ENCODE results near the gene URGCP. TPM values are rescaled to one million over a fixed set of nuclear protein-coding genes. Genes with fewer than 3 reads are reported as not detected.

URGCP gene
- total and polyA plus RNA-seq, 2 of the 4 experiments (the other 2 are of a cell fraction): 22.0 to 25.5 TPM

- Histone ChIP-seq H3K27me3 (ENCODE audit: control insufficient read depth, insufficient read depth, low read length) (no peaks in the 10 kb centered on the region), H3K18ac (ENCODE audit: low read depth, low read length) (peak overlapping the region; percentile 100), H3K9me1 (ENCODE audit: insufficient read depth, low read length) (peaks cover 42% of the 10 kb centered on the region), H2BK5ac (ENCODE audit: low read depth, low read length, poor library complexity, severe bottlenecking) (peak overlapping the region; percentile 93), H2BK20ac (ENCODE audit: low read depth, low read length) (peak overlapping the region; percentile 100), H3K4me2 (ENCODE audit: low read depth, low read length) (peak overlapping the region; percentile 76), H3K9me3 (ENCODE audit: control insufficient read depth, insufficient read depth, low read length) (no peaks in the 10 kb centered on the region), H2BK120ac (ENCODE audit: low read depth, low read length) (peak overlapping the region; percentile 99), H3K9ac (ENCODE audit: low read depth, low read length) (peak overlapping the region; percentile 74), H2BK15ac (ENCODE audit: low read depth, low read length) (peak overlapping the region; percentile 100; the same call in 2 of the 3 replicates), H3K4ac (ENCODE audit: low read depth, low read length) (peak overlapping the region; percentile 100), H3K36me3 (ENCODE audit: control insufficient read depth, insufficient read depth, low read length) (peaks cover 15% of the 10 kb centered on the region), H3K56ac (ENCODE audit: extremely low read depth, insufficient read depth, low read length) (peak overlapping the region; percentile 91), H3K27ac (ENCODE audit: insufficient read depth, low read length) (peak overlapping the region; percentile 84), H4K91ac (ENCODE audit: insufficient read depth, low read depth, low read length) (peak overlapping the region; percentile 98), H2AK9ac (replicated peaks; ENCODE audit: low read depth, low read length, poor library complexity) (peak overlapping the region; percentile 95), H2AK5ac (ENCODE audit: low read depth, low read length) (peak overlapping the region; percentile 53; the same call in 1 of the 2 replicates), H4K8ac (ENCODE audit: low read depth in 2 of 2, low read length in 2 of 2) (peak overlapping the region; percentile 86 to 91), H4K5ac (ENCODE audit: low read depth, low read length) (peak overlapping the region; percentile 71), H3K23ac (ENCODE audit: low read depth, low read length) (peak overlapping the region; percentile 99), H3K4me1 (ENCODE audit: control insufficient read depth, insufficient read depth, low read length) (peaks cover 25% of the 10 kb centered on the region), H4K20me1 (ENCODE audit: insufficient read depth, low read length) (no peaks in the 10 kb centered on the region), H3K4me3 (ENCODE audit: insufficient read depth, low read depth, low read length) (peak overlapping the region; percentile 93), H2AFZ (replicated peaks; ENCODE audit: low read length, poor library complexity) (peak overlapping the region; percentile 99), H3K14ac (replicated peaks; ENCODE audit: low read depth, low read length) (peak overlapping the region; percentile 100), H3K79me1 (ENCODE audit: low read depth in 1 of 2, low read length in 2 of 2) (peaks cover 25 to 61% of the 10 kb centered on the region in 2 experiments)
- whole genome bisulfite sequencing, 2 experiments (ENCODE audit: extremely low coverage in 2 of 2, insufficient read length in 1 of 2): 7% methylated on average over 7 of the region's 13 CpGs; no CpG with 5 or more reads in 1 of the 2 experiments
- dilution Hi-C loops (cut with HindIII; ENCODE audit: low sequenced_read_pairs, unreplicated experiment): no loop called here
- no TSS peak for BruUV-seq (replicated peaks)
- ChIA-PET CTCF (no interaction called here), POLR2A (ENCODE audit: unreplicated experiment) (interaction anchor here (0.6 to 0.9 kb wide), 2 partner anchors 10 to 22 kb away, joined by 3 to 5 read pairs; no protein-coding TSS in a partner anchor)
- in situ Hi-C loops (cut with MboI; ENCODE audit: low sequenced_read_pairs): no loop called here
- intact Hi-C loops (cut with micrococcal nuclease): loop anchor here (5.0 kb wide), 1 partner anchor 82 kb away; no protein-coding TSS in a partner anchor
- ATAC-seq (ENCODE audit: low read depth) (peak; percentile 28), DNase-seq (peak; percentile 96)
- TF ChIP-seq FOS (IDR thresholded peaks at IDR 0.05; ENCODE audit: low read depth, low read length) (peak; percentile 91), CHD1 (IDR thresholded peaks at IDR 0.05; ENCODE audit: low read depth, low read length) (no peak; the same call in 1 of the 2 replicates), USF2 (IDR thresholded peaks at IDR 0.05; ENCODE audit: low read depth, low read length) (peak; percentile 95), RCOR1 (IDR thresholded peaks at IDR 0.05; ENCODE audit: insufficient replicate concordance, low read length) (no peak), MAZ (IDR thresholded peaks at IDR 0.05; ENCODE audit: borderline replicate concordance, low read depth, low read length) (peak; percentile 28; the same call in 1 of the 2 replicates), BHLHE40 (IDR thresholded peaks at IDR 0.05; ENCODE audit: low read depth, low read length) (peak; percentile 80), POLR2A (IDR thresholded peaks at IDR 0.05; ENCODE audit: low read depth, low read length) (peak; percentile 37; the same call in 1 of the 2 replicates), CEBPB (IDR thresholded peaks at IDR 0.05; ENCODE audit: low read depth, low read length) (peak; percentile 98), NFE2L2 (IDR thresholded peaks at IDR 0.05; ENCODE audit: low read depth, low read length) (no peak)
Measured at GRCh38 chr7:43869867-43870240, 36.5 kb downstream of the URGCP start.
